PFSK-1 (cell line): ENCODE results near the gene TBC1D32.

ENCODE experiments used
- FOXP2 ChIP-seq: optimal IDR thresholded peaks from 2 replicates; pipeline ENCODE3; 2011; ENCODE audit warnings: borderline replicate concordance, control low read depth, inconsistent platforms; ENCODE audit not compliant: insufficient read depth; ENCODE audit errors: extremely low read length, extremely low read depth
- POLR2AphosphoS5 ChIP-seq: IDR thresholded peaks from 2 replicates; pipeline ENCODE4 v1.6.1; 2012; ENCODE audit warnings: low read depth, mild to moderate bottlenecking, control low read depth, low read length, moderate library complexity
- REST ChIP-seq, 2 experiments: IDR thresholded peaks; 2 replicates each; pipeline versions ENCODE4 v1.6.1 to v1.8.0; 2011 to 2012; ENCODE audit warnings: low read depth in 2 of 2, low read length in 2 of 2, control low read depth in 1 of 2, inconsistent platforms in 1 of 2, mild to moderate bottlenecking in 1 of 2, moderate library complexity in 1 of 2; ENCODE audit not compliant: insufficient read depth in 1 of 2
- SIN3A ChIP-seq: IDR thresholded peaks from 2 replicates; pipeline ENCODE4 v1.6.1; 2012; ENCODE audit warnings: mild to moderate bottlenecking, low read length, moderate library complexity, borderline replicate concordance; ENCODE audit not compliant: insufficient read depth
- TAF1 ChIP-seq: IDR thresholded peaks from 2 replicates; pipeline ENCODE4 v1.6.1; 2012; ENCODE audit warnings: low read length, control low read depth, borderline replicate concordance; ENCODE audit not compliant: insufficient read depth

TBC1D32 gene

GRCh38 chr6:121235386-121235785 lies 98.9 kb downstream of the TBC1D32 start:
- TF ChIP-seq POLR2AphosphoS5: no peak
- TF ChIP-seq TAF1: no peak
- TF ChIP-seq REST (IDR thresholded peaks at IDR 0.05; ENCODE audit: insufficient read depth in 1 of 2, low read depth in 2 of 2, low read length in 2 of 2): no peak
- no peak for TF ChIP-seq FOXP2
- no peak for TF ChIP-seq SIN3A

GRCh38 chr6:121223930-121224329 lies 110.3 kb downstream of the TBC1D32 start:
- no peak for TF ChIP-seq FOXP2
- TF ChIP-seq TAF1: no peak
- no peak for TF ChIP-seq REST (IDR thresholded peaks at IDR 0.05; ENCODE audit: insufficient read depth in 1 of 2, low read depth in 2 of 2, low read length in 2 of 2)
- TF ChIP-seq SIN3A: no peak
- TF ChIP-seq POLR2AphosphoS5: no peak

GRCh38 chr6:121223212-121223611 lies 111.1 kb downstream of the TBC1D32 start:
- no peak for TF ChIP-seq REST (IDR thresholded peaks at IDR 0.05; ENCODE audit: insufficient read depth in 1 of 2, low read depth in 2 of 2, low read length in 2 of 2)
- TF ChIP-seq POLR2AphosphoS5: no peak
- no peak for TF ChIP-seq TAF1
- no peak for TF ChIP-seq FOXP2
- TF ChIP-seq SIN3A: no peak

GRCh38 chr6:121222656-121223055 lies 111.6 kb downstream of the TBC1D32 start:
- TF ChIP-seq SIN3A (no peak), FOXP2 (no peak), POLR2AphosphoS5 (no peak), TAF1 (no peak), REST (IDR thresholded peaks at IDR 0.05; ENCODE audit: insufficient read depth in 1 of 2, low read depth in 2 of 2, low read length in 2 of 2) (no peak)

- TF ChIP-seq REST (IDR thresholded peaks at IDR 0.05; ENCODE audit: insufficient read depth in 1 of 2, low read depth in 2 of 2, low read length in 2 of 2): no peak
- TF ChIP-seq TAF1: no peak
- TF ChIP-seq SIN3A: no peak
- TF ChIP-seq FOXP2: no peak
- no peak for TF ChIP-seq POLR2AphosphoS5
These were observed 117.4 kb downstream of the TBC1D32 start for GRCh38 chr6:121216928-121217327.
